ENCODE results near the gene MPZL2.

MPZL2 gene

DNA sequence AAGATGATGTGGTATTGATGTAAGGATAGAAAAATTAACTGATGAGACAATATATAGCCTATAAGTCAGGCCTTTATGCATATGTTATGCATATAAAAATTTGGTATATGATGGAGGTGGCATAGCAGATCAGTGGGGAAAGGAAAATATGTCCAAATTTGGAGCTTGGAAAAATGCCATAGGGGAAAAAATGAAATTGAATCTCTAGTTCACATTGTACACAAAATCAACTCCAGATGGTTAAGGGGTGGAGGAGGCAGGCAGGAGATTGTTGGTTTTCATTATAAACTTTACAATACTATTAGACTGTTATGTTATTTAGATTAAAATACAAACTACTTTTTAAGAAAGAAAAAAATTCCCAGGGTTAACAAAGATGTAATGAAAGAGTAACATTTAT lies 25.3 kb upstream of the MPZL2 start:
- TF ChIP-seq SIN3A (IDR thresholded peaks at IDR 0.05; ENCODE audit: borderline replicate concordance, insufficient read depth, low read length), result no peak
- TF ChIP-seq POLR2AphosphoS5 (IDR thresholded peaks at IDR 0.05; ENCODE audit: low read depth, low read length), result no peak
- TF ChIP-seq FOXP2 (optimal IDR thresholded peaks at IDR 0.05; ENCODE audit: borderline replicate concordance, extremely low read depth, extremely low read length, insufficient read depth), result no peak
- TF ChIP-seq TAF1 (IDR thresholded peaks at IDR 0.05; ENCODE audit: borderline replicate concordance, insufficient read depth, low read length), result no peak
- TF ChIP-seq, protein P1, sequence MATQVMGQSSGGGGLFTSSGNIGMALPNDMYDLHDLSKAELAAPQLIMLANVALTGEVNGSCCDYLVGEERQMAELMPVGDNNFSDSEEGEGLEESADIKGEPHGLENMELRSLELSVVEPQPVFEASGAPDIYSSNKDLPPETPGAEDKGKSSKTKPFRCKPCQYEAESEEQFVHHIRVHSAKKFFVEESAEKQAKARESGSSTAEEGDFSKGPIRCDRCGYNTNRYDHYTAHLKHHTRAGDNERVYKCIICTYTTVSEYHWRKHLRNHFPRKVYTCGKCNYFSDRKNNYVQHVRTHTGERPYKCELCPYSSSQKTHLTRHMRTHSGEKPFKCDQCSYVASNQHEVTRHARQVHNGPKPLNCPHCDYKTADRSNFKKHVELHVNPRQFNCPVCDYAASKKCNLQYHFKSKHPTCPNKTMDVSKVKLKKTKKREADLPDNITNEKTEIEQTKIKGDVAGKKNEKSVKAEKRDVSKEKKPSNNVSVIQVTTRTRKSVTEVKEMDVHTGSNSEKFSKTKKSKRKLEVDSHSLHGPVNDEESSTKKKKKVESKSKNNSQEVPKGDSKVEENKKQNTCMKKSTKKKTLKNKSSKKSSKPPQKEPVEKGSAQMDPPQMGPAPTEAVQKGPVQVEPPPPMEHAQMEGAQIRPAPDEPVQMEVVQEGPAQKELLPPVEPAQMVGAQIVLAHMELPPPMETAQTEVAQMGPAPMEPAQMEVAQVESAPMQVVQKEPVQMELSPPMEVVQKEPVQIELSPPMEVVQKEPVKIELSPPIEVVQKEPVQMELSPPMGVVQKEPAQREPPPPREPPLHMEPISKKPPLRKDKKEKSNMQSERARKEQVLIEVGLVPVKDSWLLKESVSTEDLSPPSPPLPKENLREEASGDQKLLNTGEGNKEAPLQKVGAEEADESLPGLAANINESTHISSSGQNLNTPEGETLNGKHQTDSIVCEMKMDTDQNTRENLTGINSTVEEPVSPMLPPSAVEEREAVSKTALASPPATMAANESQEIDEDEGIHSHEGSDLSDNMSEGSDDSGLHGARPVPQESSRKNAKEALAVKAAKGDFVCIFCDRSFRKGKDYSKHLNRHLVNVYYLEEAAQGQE (IDR thresholded peaks at IDR 0.05; ENCODE audit: insufficient read depth in 1 of 2, low read depth in 2 of 2, low read length in 2 of 2), result no peak

DNA sequence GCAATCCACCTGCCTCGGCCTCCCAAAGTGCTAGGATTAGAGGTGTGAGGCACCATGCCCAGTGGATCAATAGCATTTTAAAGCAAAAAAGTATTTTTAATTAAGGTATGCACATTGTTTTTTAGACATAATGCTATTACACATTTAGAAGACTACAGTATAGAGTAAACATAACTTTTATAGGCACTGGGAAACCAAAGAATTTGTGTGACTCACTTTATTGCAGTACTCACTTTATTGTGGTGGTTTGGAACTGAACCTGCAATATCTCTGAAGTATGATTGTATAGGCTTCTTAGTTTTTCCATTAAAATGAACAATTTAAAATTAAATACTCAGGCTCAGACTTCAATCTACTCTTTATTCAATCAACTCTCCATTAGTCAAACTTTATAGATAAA lies 22.9 kb upstream of the MPZL2 start:
- TF ChIP-seq, protein P1 (IDR thresholded peaks at IDR 0.05; ENCODE audit: insufficient read depth in 1 of 2, low read depth in 2 of 2, low read length in 2 of 2), result no peak
- no peak for TF ChIP-seq TAF1 (IDR thresholded peaks at IDR 0.05; ENCODE audit: borderline replicate concordance, insufficient read depth, low read length)
- no peak for TF ChIP-seq POLR2AphosphoS5 (IDR thresholded peaks at IDR 0.05; ENCODE audit: low read depth, low read length)
- TF ChIP-seq SIN3A (IDR thresholded peaks at IDR 0.05; ENCODE audit: borderline replicate concordance, insufficient read depth, low read length), result no peak
- no peak for TF ChIP-seq FOXP2 (optimal IDR thresholded peaks at IDR 0.05; ENCODE audit: borderline replicate concordance, extremely low read depth, extremely low read length, insufficient read depth)

DNA sequence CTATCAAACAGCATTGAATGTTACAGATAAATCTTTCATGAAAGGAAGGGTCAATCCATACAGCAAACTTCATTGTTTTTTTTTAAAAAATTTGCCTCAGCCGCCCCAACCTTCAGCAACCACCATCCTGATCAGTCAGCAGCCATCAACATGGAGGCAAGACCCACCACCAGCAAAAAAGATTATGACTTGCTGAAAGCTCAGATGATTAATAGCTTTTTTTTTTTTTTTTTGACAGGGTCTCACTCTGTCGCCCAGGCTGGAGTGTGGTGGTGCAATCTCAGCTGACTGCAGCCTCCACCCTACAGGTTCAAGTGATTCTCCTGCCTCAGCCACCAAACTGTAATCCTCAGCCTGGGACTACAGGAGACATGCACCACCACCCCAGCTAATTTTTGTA lies 22.4 kb upstream of the MPZL2 start:
- TF ChIP-seq FOXP2 (optimal IDR thresholded peaks at IDR 0.05; ENCODE audit: borderline replicate concordance, extremely low read depth, extremely low read length, insufficient read depth) (no peak), POLR2AphosphoS5 (IDR thresholded peaks at IDR 0.05; ENCODE audit: low read depth, low read length) (no peak), TAF1 (IDR thresholded peaks at IDR 0.05; ENCODE audit: borderline replicate concordance, insufficient read depth, low read length) (no peak), SIN3A (IDR thresholded peaks at IDR 0.05; ENCODE audit: borderline replicate concordance, insufficient read depth, low read length) (no peak)
- TF ChIP-seq, protein P1 (IDR thresholded peaks at IDR 0.05; ENCODE audit: insufficient read depth in 1 of 2, low read depth in 2 of 2, low read length in 2 of 2), result no peak

DNA sequence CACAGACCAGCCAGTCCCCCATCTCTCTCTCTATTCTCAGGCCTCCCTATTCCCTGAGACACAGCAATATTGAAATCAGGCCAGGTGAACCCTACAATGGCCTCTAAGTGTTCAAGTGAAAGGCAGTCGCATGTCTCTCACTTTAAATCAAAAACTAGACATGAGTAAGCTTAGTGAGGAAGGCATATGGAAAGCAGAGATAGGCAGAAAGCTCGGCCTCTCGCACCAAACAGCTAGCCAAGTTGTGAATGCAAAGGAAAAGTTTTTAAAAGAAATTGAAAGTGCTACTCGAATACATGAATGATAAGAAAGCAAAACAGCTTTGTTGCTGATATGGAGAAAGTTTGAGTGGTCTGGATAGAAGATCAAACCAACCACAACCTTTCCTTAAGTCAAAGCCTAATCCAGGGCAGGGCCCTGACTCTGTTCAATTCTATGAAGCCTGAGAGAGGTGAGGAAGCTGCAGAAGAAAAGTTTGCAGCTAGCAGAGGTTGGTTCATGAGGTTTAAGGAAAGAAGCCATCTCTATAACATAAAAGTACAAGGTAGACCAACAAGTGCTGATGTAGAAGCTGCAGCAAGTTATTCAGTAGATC lies 19.8 kb upstream of the MPZL2 start:
- TF ChIP-seq FOXP2 (optimal IDR thresholded peaks at IDR 0.05; ENCODE audit: borderline replicate concordance, extremely low read depth, extremely low read length, insufficient read depth) (no peak), TAF1 (IDR thresholded peaks at IDR 0.05; ENCODE audit: borderline replicate concordance, insufficient read depth, low read length) (no peak), POLR2AphosphoS5 (IDR thresholded peaks at IDR 0.05; ENCODE audit: low read depth, low read length) (no peak), SIN3A (IDR thresholded peaks at IDR 0.05; ENCODE audit: borderline replicate concordance, insufficient read depth, low read length) (no peak)
- TF ChIP-seq, protein P1 (IDR thresholded peaks at IDR 0.05; ENCODE audit: insufficient read depth in 1 of 2, low read depth in 2 of 2, low read length in 2 of 2), result no peak
